GM23338 (cell line): Measurements from ENCODE around the gene CMTM2. TPM values are rescaled to one million over a fixed set of nuclear protein-coding genes. Genes with fewer than 3 reads are reported as not detected.

Experiments
- ATAC-seq: fragments of 200-7000 bp; cut with Tn5 transposase; 3 replicates; pipeline ENCODE4 v1.9.1; 2020
- DNase-seq: peaks from one replicate; pipeline ENCODE4 v3.0.0-alpha.2; 2015; ENCODE audit warnings: low spot score
- H2AFZ ChIP-seq: fragments of 200-600 bp; sonication (generic); 2 replicates; pipeline ENCODE4 v1.8.0; 2016; ENCODE audit warnings: antibody characterized with exemption, mild to moderate bottlenecking, moderate library complexity
- H3F3A ChIP-seq: fragments of 200-600 bp; sonication (generic); replicated peaks from 2 replicates; pipeline ENCODE4 v1.8.0; 2017; ENCODE audit warnings: antibody characterized with exemption, mixed run types, low read depth
- H3K27ac ChIP-seq: fragments of 200-600 bp; sonication (generic); 2 replicates; pipeline ENCODE4 v1.6.1; 2016; ENCODE audit warnings: low read depth
- H3K27me3 ChIP-seq: fragments of 200-600 bp; sonication (generic); 2 replicates; pipeline ENCODE4 v1.8.0; 2016; ENCODE audit warnings: mild to moderate bottlenecking, mixed run types, moderate library complexity; ENCODE audit not compliant: insufficient read depth
- H3K36me3 ChIP-seq: fragments of 200-600 bp; sonication (generic); 2 replicates; pipeline ENCODE4 v1.8.0; 2016; ENCODE audit warnings: mild to moderate bottlenecking; ENCODE audit not compliant: insufficient read depth
- H3K4me1 ChIP-seq: fragments of 200-600 bp; sonication (generic); 2 replicates; pipeline ENCODE4 v1.8.0; 2016; ENCODE audit warnings: mild to moderate bottlenecking, moderate library complexity; ENCODE audit not compliant: insufficient read depth
- H3K4me2 ChIP-seq: fragments of 200-600 bp; sonication (generic); 2 replicates; pipeline ENCODE4 v1.7.1; 2017; ENCODE audit warnings: mixed run types
- H3K4me3 ChIP-seq: fragments of 200-600 bp; sonication (generic); 2 replicates; pipeline ENCODE4 v1.6.1; 2016; ENCODE audit warnings: mixed run types
- H3K79me2 ChIP-seq: fragments of 200-600 bp; sonication (generic); replicated peaks from 2 replicates; pipeline ENCODE4 v1.8.0; 2017; ENCODE audit warnings: mild to moderate bottlenecking; ENCODE audit not compliant: insufficient read depth
- H3K9me2 ChIP-seq: fragments of 200-600 bp; sonication (generic); 2 replicates; pipeline ENCODE4 v1.8.0; 2017; ENCODE audit not compliant: insufficient read depth
- H4K20me1 ChIP-seq: fragments of 200-600 bp; sonication (generic); replicated peaks from 2 replicates; pipeline ENCODE4 v1.8.0; 2017; ENCODE audit warnings: mild to moderate bottlenecking; ENCODE audit not compliant: insufficient read depth
- H3K27ac Mint-ChIP-seq: 2 replicates; pipeline ENCODE4 v1.8.0; 2020; ENCODE audit warnings: inconsistent platforms, mild to moderate bottlenecking, moderate library complexity, mixed read lengths
- H3K27me3 Mint-ChIP-seq: 3 replicates; pipeline ENCODE4 v1.8.0; 2022; ENCODE audit warnings: low read depth, mild to moderate bottlenecking, moderate library complexity, mixed read lengths, inconsistent platforms; ENCODE audit not compliant: insufficient read depth, poor library complexity
- H3K36me3 Mint-ChIP-seq: 3 replicates; pipeline ENCODE4 v1.8.0; 2021; ENCODE audit warnings: low read depth, mild to moderate bottlenecking, inconsistent platforms, moderate library complexity, mixed read lengths
- H3K4me1 Mint-ChIP-seq: 3 replicates; pipeline ENCODE4 v1.8.0; 2020; ENCODE audit warnings: mild to moderate bottlenecking, inconsistent platforms, mixed read lengths
- H3K4me3 Mint-ChIP-seq: 3 replicates; pipeline ENCODE4 v1.8.0; 2021; ENCODE audit warnings: moderate library complexity, mild to moderate bottlenecking, inconsistent platforms, mixed read lengths
- H3K9me3 Mint-ChIP-seq: 3 replicates; pipeline ENCODE4 v1.8.0; 2020; ENCODE audit warnings: moderate library complexity, mild to moderate bottlenecking, inconsistent platforms, mixed read lengths
- CREB1 ChIP-seq: fragments of 250-450 bp; sonication (Bioruptor Pico); IDR thresholded peaks from 2 replicates; pipeline ENCODE4 v1.5.0; 2020; ENCODE audit warnings: low read depth, mild to moderate bottlenecking, moderate library complexity
- CTCF ChIP-seq, 2 experiments: fragments of 200-600 bp in 1 of 2; sonication (generic) in 1 of 2; conservative IDR thresholded peaks; 2 replicates each; pipeline versions ENCODE4 v1.5.1 to v1.6.1; 2016 to 2017; ENCODE audit warnings: antibody characterized with exemption in 2 of 2, low read depth in 2 of 2, mild to moderate bottlenecking in 2 of 2, moderate library complexity in 1 of 2
- ETS1 ChIP-seq: IDR thresholded peaks from 2 replicates; pipeline ENCODE4 v1.6.1; 2016; ENCODE audit warnings: antibody characterized with exemption
- JUNB ChIP-seq: IDR thresholded peaks from one replicate; pipeline ENCODE4 v1.6.1; 2016; ENCODE audit warnings: antibody characterized with exemption; ENCODE audit not compliant: unreplicated experiment
- NANOG ChIP-seq: IDR thresholded peaks from 2 replicates; pipeline ENCODE4 v1.6.1; 2016; ENCODE audit warnings: antibody characterized with exemption, borderline replicate concordance
- POLR2AphosphoS5 ChIP-seq: IDR thresholded peaks from 2 replicates; pipeline ENCODE4 v1.6.1; 2016; ENCODE audit warnings: antibody characterized with exemption, low read depth
- REST ChIP-seq: IDR thresholded peaks from one replicate; pipeline ENCODE4 v1.6.1; 2018; ENCODE audit warnings: antibody characterized with exemption; ENCODE audit not compliant: unreplicated experiment
- STAT1 ChIP-seq: IDR thresholded peaks from one replicate; pipeline ENCODE4 v1.6.1; 2016; ENCODE audit warnings: antibody characterized with exemption; ENCODE audit not compliant: unreplicated experiment
- ZNF331 ChIP-seq: fragments of 250-450 bp; sonication (Bioruptor Pico); IDR thresholded peaks from 2 replicates; pipeline ENCODE4 v1.5.0; 2020; ENCODE audit warnings: low read depth, mild to moderate bottlenecking, moderate library complexity
- ZNF462 ChIP-seq: fragments of 250-450 bp; sonication (Bioruptor Pico); IDR thresholded peaks from 2 replicates; pipeline ENCODE4 v1.5.0; 2020; ENCODE audit warnings: mild to moderate bottlenecking, moderate library complexity
- polyA plus RNA-seq: library from polyadenylated mRNA; unstranded; fragments of >200 nt; fragmentation: Nextera tagmentation; extraction: Ambion mirVana; gene quantifications from 2 replicates; pipeline ENCODE4 v1.2.1, GENCODE V29; 2016
- total RNA-seq: library from RNA; depleted of rRNA; stranded (reverse); fragments of >200 nt; shearing (Covaris generic); gene quantifications from 2 replicates; pipeline ENCODE4 v1.2.3, GENCODE V29; 2014

CMTM2 gene
- total and polyA plus RNA-seq, 2 experiments from 2014 or later = not detected

- TF ChIP-seq ETS1 = no peak
- no peak for TF ChIP-seq CTCF (conservative IDR thresholded peaks at IDR 0.05; ENCODE audit: low read depth in 2 of 2)
- Histone ChIP-seq H3K4me2 (no peak overlapping the region), H3K4me1 (0 out of 2 replicates have a peak, but pooled peaks cover 8% of the 10 kb centered on the region), H3K9me2 (no peaks in the 10 kb centered on the region), H3K4me3 (no peak overlapping the region), H3F3A (no peaks in the 10 kb centered on the region), H3K79me2 (no peaks in the 10 kb centered on the region), H2AFZ (no peak overlapping the region), H3K36me3 (no peaks in the 10 kb centered on the region), H3K27ac (no peak overlapping the region), H4K20me1 (no peaks in the 10 kb centered on the region), H3K27me3 (peaks cover 29% of the 10 kb centered on the region)
- DNase-seq = no peak
- Mint-ChIP-seq H3K36me3 (no peaks in the 10 kb centered on the region), H3K27ac (no peak overlapping the region), H3K9me3 (no peaks in the 10 kb centered on the region), H3K27me3 (peaks cover 22% of the 10 kb centered on the region), H3K4me3 (no peak overlapping the region), H3K4me1 (peaks cover 8% of the 10 kb centered on the region; the same call in 2 of the 3 replicates)
- ATAC-seq = no peak
These were observed 5.2 kb upstream of the CMTM2 start for GRCh38 chr16:66574081-66574480.

- H3K27ac ChIP-seq = no peak overlapping the region
- no peaks in the 10 kb centered on the region for H3F3A ChIP-seq
- no peaks in the 10 kb centered on the region for H3K36me3 ChIP-seq
- no peaks in the 10 kb centered on the region for H3K79me2 ChIP-seq
- H3K4me3 ChIP-seq = no peak overlapping the region
- no peak overlapping the region for H2AFZ ChIP-seq
- DNase-seq = no peak
- H3K9me2 ChIP-seq = no peaks in the 10 kb centered on the region
- H3K27me3 ChIP-seq = peaks cover 34% of the 10 kb centered on the region
- Mint-ChIP-seq H3K4me3 (no peak overlapping the region), H3K4me1 (peaks cover 11% of the 10 kb centered on the region), H3K9me3 (no peaks in the 10 kb centered on the region), H3K36me3 (no peaks in the 10 kb centered on the region), H3K27me3 (peaks cover 26% of the 10 kb centered on the region), H3K27ac (no peak overlapping the region)
- no peak for ATAC-seq
- H3K4me1 ChIP-seq = 0 out of 2 replicates have a peak, but pooled peaks cover 8% of the 10 kb centered on the region
- no peak overlapping the region for H3K4me2 ChIP-seq
- no peaks in the 10 kb centered on the region for H4K20me1 ChIP-seq
- TF ChIP-seq ZNF462 (CRISPR knock-in tag) = no peak
- TF ChIP-seq ZNF331 (CRISPR knock-in tag) = no peak
- TF ChIP-seq NANOG = no peak
- no peak for TF ChIP-seq POLR2AphosphoS5
- TF ChIP-seq CREB1 (CRISPR knock-in tag) = no peak
- no peak for TF ChIP-seq JUNB
- no peak for TF ChIP-seq REST
- TF ChIP-seq STAT1 = no peak
These were observed 4.7 kb upstream of the CMTM2 start for GRCh38 chr16:66574531-66574930.
